GM12892 (cell line): ENCODE measurements around the gene HRH1.

ENCODE experiments used
- DNase-seq: peaks from one replicate; pipeline ENCODE4 v3.0.0; 2011; ENCODE audit not compliant: insufficient read length
- FAIRE-seq: peaks from 2 replicates; lab custom pipeline; 2011; peaks lifted over from hg19 to GRCh38; lab: Jason Lieb, UNC
- POLR2A ChIP-seq: IDR thresholded peaks from 2 replicates; pipeline ENCODE4 v1.6.1; 2011; ENCODE audit warnings: low read depth, low read length, control low read depth
- POLR2AphosphoS5 ChIP-seq: IDR thresholded peaks from 2 replicates; pipeline ENCODE4 v1.6.1; 2011; ENCODE audit warnings: low read depth, low read length, control low read depth
- TAF1 ChIP-seq: IDR thresholded peaks from 2 replicates; pipeline ENCODE4 v1.6.1; 2011; ENCODE audit warnings: low read depth, mild to moderate bottlenecking, control low read depth, low read length, borderline replicate concordance

HRH1 gene

GRCh38 chr3:11260460-11260859 lies 106.2 kb downstream of the HRH1 start:
- FAIRE-seq = no peak
- no peak for DNase-seq
- TF ChIP-seq POLR2A = no peak
- no peak for TF ChIP-seq POLR2AphosphoS5
- TF ChIP-seq TAF1 = no peak

GRCh38 chr3:11269007-11269406 lies 114.7 kb downstream of the HRH1 start:
- no peak for DNase-seq
- no peak for FAIRE-seq
- no peak for TF ChIP-seq POLR2AphosphoS5
- TF ChIP-seq TAF1 = no peak
- no peak for TF ChIP-seq POLR2A

- DNase-seq = peak; percentile 91
- peak; percentile 99 for FAIRE-seq
- TF ChIP-seq TAF1 (0 out of 2 replicates have a peak, but pooled peaks have one; percentile 47), POLR2AphosphoS5 (peak; percentile 75), POLR2A (peak; percentile 86)
Observed at GRCh38 chr3:11271986-11272904, 118.0 kb downstream of the HRH1 start, which contains the start of gene ATG7. Gene ATG7 (plus strand): TSS chr3:11272397. CDS start chr3:11298696, 26,299 bp downstream.

GRCh38 chr3:11272906-11273574 lies 118.7 kb downstream of the HRH1 start:
- no peak for TF ChIP-seq POLR2A
- TF ChIP-seq TAF1 = no peak
- FAIRE-seq (no peak), DNase-seq (no peak)

- TF ChIP-seq TAF1 (no peak), POLR2A (no peak), POLR2AphosphoS5 (no peak)
- no peak for FAIRE-seq
- DNase-seq = no peak
Observed at GRCh38 chr3:11273891-11274291, 119.6 kb downstream of the HRH1 start.

GRCh38 chr3:11274566-11275142 lies 120.4 kb downstream of the HRH1 start:
- FAIRE-seq (no peak), DNase-seq (no peak)
- TF ChIP-seq POLR2AphosphoS5 = no peak
- TF ChIP-seq TAF1 = no peak
- TF ChIP-seq POLR2A = no peak

GRCh38 chr3:11275926-11276325 lies 121.6 kb downstream of the HRH1 start:
- DNase-seq (no peak), FAIRE-seq (no peak)
- TF ChIP-seq POLR2AphosphoS5 = no peak
- TF ChIP-seq TAF1 = no peak
- TF ChIP-seq POLR2A = no peak

GRCh38 chr3:11276901-11277300 lies 122.6 kb downstream of the HRH1 start:
- no peak for FAIRE-seq
- DNase-seq = no peak
- no peak for TF ChIP-seq POLR2A
- TF ChIP-seq POLR2AphosphoS5 = no peak
- TF ChIP-seq TAF1 = no peak

GRCh38 chr3:11282250-11283138 lies 128.2 kb downstream of the HRH1 start:
- DNase-seq (no peak), FAIRE-seq (no peak)
- no peak for TF ChIP-seq POLR2A
- no peak for TF ChIP-seq TAF1
- TF ChIP-seq POLR2AphosphoS5 = no peak

- DNase-seq = no peak
- no peak for TF ChIP-seq TAF1
- TF ChIP-seq POLR2A = no peak
- no peak for TF ChIP-seq POLR2AphosphoS5
- FAIRE-seq = no peak
Observed at GRCh38 chr3:11283139-11283475, 128.8 kb downstream of the HRH1 start.
